Measurements from ENCODE around the gene NSUN6. TPM values are rescaled to one million over a fixed set of nuclear protein-coding genes. Genes with fewer than 3 reads are reported as not detected.

The NSUN6 gene
- total and polyA plus RNA-seq, 3 donors from 2014 or later, result 34.7 to 73.0 (median 50.2) TPM

DNA sequence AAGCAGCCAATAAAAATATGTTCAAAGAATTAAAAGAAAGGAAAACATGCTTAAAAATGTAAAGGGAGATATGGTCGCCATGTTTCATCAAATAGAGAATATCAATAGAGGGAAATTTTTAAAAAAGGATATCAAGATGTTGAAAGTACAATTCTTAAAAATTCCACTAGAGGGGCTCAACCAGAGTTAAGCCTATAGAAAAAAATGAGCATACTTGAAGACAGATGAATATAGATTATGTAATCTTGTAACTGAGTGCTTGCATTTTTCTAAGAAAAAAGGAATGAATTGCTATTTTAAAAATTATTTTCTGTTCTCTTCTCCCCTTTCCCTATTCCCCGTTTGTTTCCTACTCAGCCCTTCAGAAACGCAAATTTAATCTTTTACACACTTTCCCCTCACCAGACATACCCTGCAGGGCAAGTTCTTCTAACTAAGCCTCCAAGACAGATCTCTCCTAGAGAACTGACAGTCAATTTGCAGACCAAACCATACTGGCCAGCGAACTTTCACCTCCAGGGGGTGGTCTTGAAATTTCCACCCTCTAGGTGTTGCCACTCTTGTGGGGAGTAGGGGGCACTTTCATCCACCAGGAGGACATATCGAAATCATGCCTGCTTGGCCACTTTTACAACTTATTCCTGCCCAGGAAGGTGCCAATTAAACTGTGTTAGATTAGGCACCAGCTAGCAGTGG lies 67.7 kb downstream of the NSUN6 start:
- no peaks in the 10 kb centered on the region for H3K27me3 ChIP-seq
- 92 to 93% methylated on average over 5 of the region's 5 CpGs for WGBS, 2 donors
- H3K9me3 ChIP-seq, result no peaks in the 10 kb centered on the region
- TF ChIP-seq POLR2A (IDR thresholded peaks at IDR 0.05) (no peak), CTCF (IDR thresholded peaks at IDR 0.05) (peak in 2 of 3 experiments; percentile 4 to 46)
- H3K4me1 ChIP-seq, result no peaks in the 10 kb centered on the region
- H3K36me3 ChIP-seq (ENCODE audit: low read depth, missing control alignments), result no peaks in the 10 kb centered on the region
- H3K27ac ChIP-seq, result no peak overlapping the region
- no peak for DNase-seq
- H3K4me3 ChIP-seq, result no peak overlapping the region
- intact Hi-C loops (cut with DNase I; ENCODE audit: low total_unique reads), result no loop called here

- Histone ChIP-seq H3K9me3 (no peaks in the 10 kb centered on the region), H3K27me3 (no peaks in the 10 kb centered on the region), H3K4me1 (no peaks in the 10 kb centered on the region), H3K36me3 (ENCODE audit: low read depth, missing control alignments) (no peaks in the 10 kb centered on the region), H3K4me3 (no peak overlapping the region), H3K27ac (no peak overlapping the region)
- intact Hi-C loops (cut with DNase I; ENCODE audit: low total_unique reads), result no loop called here
- TF ChIP-seq CTCF (IDR thresholded peaks at IDR 0.05), result no peak
- TF ChIP-seq POLR2A (IDR thresholded peaks at IDR 0.05), result no peak
- 49 to 57% methylated on average over 3 of the region's 3 CpGs for WGBS, 2 donors
- no peak for DNase-seq
Observed at GRCh38 chr10:18582803-18583202, 68.6 kb downstream of the NSUN6 start.

GRCh38 chr10:18577823-18578685 lies 73.3 kb downstream of the NSUN6 start:
- Histone ChIP-seq H3K4me1 (no peaks in the 10 kb centered on the region), H3K9me3 (no peaks in the 10 kb centered on the region), H3K27me3 (no peaks in the 10 kb centered on the region), H3K36me3 (ENCODE audit: low read depth, missing control alignments) (no peaks in the 10 kb centered on the region), H3K4me3 (no peak overlapping the region), H3K27ac (no peak overlapping the region)
- DNase-seq, result no peak
- WGBS, 2 donors, result 95 to 97% methylated on average over 15 of the region's 15 CpGs
- intact Hi-C loops (cut with DNase I; ENCODE audit: low total_unique reads), result no loop called here
- TF ChIP-seq CTCF (IDR thresholded peaks at IDR 0.05) (no peak), POLR2A (IDR thresholded peaks at IDR 0.05) (no peak)

DNA sequence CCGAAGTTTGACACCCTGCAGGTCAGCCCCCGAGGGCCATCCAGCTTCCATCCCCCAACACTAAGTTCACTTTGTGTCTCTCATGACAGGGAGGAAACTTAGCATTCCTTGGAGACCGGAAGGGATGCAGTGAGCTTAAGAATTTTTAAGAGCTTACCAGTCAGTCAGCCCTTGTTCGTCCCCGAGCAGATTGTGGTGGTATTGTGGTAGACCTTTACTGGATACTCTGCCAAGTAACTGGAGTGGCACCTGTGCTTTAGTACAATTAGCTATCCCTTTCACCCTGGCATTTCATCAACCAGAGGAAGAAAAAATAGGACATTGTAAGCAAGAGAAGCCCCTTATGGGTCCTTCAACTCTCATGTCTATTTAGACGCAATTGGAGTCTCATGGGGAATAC lies 74.8 kb downstream of the NSUN6 start:
- no peak overlapping the region for H3K27ac ChIP-seq
- no peak for DNase-seq
- H3K4me3 ChIP-seq, result no peak overlapping the region
- no peaks in the 10 kb centered on the region for H3K36me3 ChIP-seq (ENCODE audit: low read depth, missing control alignments)
- intact Hi-C loops (cut with DNase I; ENCODE audit: low total_unique reads), result no loop called here
- no peaks in the 10 kb centered on the region for H3K9me3 ChIP-seq
- H3K4me1 ChIP-seq, result no peaks in the 10 kb centered on the region
- TF ChIP-seq CTCF (IDR thresholded peaks at IDR 0.05) (no peak), POLR2A (IDR thresholded peaks at IDR 0.05) (no peak)
- no peaks in the 10 kb centered on the region for H3K27me3 ChIP-seq
- WGBS, 2 donors, result 94 to 97% methylated on average over 6 of the region's 6 CpGs

Measured in testis (tissue), 3 donors.